Limb (tissue), 2 donors: Measurements from ENCODE around the gene GDI1.
A peak's percentile ranks its signal among the peaks of the same experiment; 100 is the strongest.

Source experiments
- DNase-seq, 2 donors: peaks; one replicate each; pipeline ENCODE4 v3.0.0-alpha.2; 2016; ENCODE audit errors: extremely low spot score in 2 of 2

GDI1 gene

DNA sequence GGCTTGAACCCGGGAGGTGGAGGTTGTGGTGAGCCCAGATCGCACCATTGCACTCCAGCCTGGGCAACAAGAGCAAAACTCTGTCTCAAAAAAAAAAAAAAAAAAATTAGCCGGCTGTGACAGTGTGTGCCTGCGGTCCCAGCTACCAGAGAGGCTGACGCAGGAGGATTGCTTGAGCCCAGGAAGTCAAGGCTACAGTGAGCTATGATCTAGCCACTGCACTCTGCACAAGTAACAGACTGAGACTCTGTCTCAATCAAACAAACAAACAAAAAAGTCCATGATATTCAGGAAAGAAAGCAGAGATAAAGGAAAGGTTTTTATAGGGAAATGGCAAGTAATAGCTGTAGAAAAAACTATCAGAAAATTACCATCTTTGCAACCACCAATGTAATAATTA, 44.2 kb downstream of the GDI1 start:
- DNase-seq: no peak

DNA sequence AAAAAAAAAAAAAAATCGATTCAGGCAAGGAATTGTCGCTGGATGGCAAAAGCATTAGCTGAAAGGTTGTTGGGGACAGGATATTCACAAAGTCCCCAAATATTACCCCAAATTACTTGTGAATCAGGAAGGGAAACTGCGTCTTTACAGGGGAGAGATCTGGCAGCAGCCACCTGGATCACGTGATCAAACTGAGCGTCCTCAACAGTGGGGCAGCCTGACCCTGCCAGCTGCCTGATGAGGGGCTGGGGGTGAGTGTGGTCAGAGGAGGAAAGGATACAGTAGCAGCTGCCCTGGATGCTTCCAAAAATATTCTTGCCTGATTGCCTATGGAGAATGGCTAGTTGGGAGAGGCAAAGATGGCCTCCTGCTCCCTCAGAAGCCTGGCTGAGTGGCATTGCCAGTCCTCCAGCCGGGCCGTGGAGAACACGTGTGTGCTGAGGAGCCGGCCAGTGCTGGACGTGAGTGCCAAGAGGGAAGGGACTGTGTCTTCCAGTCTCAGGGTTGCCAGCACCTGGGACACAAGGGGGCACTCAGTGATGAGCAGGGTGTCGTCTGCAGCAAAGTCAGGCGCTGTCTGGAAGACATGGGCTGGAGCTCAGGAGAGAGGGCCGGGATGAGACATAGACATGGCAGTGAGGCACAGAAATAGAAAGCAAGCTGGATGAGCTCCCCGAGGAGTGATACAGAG, 45.1 kb downstream of the GDI1 start:
- DNase-seq: no peak

DNA sequence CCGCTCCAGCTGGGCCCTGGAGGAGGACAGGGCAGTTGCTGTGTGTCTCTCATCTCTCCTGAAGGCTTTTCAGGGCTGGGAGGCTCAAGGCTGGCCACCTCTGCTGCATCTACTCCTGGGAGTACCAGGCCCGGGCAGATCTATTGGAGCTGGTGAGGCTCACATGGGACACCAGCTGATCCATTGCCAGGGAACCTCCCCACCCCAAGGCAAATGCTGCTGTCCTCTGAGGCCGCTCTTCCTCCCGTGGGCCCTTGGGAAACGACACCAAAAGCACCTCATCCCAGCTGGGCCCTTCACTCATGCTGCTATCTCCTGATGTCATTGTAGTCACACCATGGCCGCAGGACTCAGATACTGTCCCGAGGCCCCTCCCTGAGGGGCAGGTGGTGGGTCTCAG, 45.8 kb downstream of the GDI1 start:
- DNase-seq: no peak

DNA sequence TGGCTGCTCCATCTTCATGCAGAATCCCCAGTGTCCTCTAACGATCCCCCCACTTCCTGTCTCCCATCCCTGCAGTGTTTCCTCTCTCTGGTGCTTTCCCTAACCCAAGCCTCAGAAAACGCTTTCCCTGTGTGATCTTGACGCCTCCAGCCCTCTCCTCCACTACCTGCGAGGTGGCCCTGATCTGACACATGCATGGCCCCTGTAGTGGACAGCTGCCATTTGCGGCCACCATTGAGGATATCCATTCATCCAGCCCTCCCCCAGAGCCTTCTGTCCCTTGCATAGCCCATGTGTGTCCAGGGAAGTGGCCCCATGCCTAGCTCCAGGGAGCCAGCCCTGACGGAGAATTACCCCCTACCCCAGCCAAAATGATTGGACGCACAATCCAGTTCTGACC, 46.4 kb downstream of the GDI1 start:
- no peak for DNase-seq

DNA sequence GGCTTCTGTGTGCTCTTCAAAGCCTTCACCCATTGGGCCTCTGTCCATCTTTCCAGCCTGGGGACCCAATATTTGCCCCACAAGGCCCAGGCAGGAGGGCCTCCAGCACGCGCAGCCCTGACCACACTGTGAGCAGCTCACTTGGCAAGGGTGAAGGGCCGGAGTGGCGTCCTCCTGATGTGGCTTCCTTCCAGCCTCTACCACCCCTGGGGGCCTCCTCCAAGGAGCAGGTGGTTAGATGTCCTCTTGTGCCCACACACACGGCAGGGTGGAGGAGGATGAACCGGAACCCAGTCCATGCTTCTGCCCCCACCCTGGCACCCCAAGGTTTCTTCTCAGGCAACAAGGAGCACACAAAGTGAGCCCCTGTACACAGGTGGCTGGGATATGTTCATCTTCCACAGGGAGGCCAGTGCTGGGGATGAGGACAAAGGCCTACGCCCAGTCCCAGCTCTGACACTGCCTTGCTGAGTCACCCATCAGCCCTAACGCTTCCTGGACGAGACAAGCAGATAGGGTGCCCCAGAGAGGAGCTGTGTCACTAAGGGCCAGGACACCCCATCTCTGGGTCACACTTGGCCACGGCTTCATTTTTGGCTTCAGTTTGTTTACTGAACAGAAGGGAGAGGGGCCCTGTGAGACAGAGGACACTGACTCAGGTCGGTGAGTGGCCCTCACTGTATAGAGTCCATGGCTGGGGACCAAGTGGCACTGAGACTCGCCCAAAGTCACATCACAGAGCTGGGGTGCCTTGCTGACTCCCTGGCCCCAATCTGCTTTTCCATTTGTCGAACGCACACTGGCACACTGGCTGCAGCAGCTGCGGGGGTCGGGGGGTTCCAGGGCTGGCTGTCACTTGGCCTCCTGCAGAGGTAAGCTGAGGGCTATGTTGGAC, 47.5 kb downstream of the GDI1 start:
- no peak for DNase-seq

DNA sequence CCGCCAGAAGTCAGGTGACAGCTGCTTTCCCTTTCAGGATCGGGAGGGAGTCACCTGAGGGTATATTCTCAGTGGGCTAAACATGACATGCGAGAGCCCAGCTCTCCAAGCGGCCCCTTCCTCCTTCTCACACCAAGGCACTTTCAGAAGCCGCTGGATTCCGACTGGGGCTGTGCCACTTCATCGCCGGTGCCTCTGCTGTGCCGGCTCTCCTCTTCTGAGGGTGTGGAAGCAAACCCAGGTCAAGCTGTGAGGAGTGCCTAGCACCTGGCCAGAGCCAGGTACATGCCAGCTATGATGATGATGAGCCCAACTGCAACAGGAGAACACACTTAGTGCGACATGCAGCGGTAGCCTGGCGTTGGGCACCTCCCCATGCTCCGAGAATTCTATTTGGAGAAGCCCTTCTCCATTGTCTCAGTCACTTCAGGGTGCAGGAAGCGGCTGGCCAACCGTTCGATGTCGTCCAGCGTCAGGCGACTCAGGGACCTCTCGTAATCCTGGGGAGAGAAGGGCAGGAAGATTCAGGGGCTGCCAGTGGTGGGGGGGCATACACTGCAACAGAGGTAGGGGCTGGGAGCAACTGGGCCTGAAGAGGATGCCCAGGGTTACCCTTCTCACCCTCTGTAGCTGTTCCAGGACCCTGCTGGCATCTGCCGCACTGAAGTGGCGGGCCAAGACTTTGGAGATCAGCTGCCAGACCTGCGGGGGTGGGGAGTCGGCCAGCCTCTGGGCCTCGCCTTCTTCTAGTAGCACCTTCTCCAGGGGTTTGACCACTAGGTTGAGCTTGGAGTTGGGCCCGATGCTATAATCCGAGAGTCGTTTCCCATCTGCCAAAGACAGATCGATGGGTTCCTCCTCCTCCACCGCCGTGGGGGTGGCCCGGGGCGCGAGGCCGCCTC, 48.4 kb downstream of the GDI1 start:
- no peak for DNase-seq

DNA sequence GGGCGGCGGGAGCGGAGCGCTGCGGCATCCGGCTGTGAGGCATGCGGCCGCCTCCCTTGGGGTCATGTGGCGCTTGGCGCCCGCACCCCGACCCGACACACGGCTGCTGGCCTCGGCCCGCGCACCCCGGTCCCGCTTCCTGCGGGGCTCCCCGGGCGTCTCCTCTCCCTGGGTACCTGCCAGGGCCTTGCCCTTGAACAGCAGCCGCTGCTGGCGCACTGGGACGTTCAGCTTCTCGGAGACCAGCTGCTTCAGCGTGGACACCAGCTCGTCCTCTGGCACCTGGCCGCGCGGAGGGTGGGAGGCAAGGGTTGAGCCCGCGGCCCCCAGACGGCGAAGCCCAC, 49.1 kb downstream of the GDI1 start:
- DNase-seq: no peak

DNA sequence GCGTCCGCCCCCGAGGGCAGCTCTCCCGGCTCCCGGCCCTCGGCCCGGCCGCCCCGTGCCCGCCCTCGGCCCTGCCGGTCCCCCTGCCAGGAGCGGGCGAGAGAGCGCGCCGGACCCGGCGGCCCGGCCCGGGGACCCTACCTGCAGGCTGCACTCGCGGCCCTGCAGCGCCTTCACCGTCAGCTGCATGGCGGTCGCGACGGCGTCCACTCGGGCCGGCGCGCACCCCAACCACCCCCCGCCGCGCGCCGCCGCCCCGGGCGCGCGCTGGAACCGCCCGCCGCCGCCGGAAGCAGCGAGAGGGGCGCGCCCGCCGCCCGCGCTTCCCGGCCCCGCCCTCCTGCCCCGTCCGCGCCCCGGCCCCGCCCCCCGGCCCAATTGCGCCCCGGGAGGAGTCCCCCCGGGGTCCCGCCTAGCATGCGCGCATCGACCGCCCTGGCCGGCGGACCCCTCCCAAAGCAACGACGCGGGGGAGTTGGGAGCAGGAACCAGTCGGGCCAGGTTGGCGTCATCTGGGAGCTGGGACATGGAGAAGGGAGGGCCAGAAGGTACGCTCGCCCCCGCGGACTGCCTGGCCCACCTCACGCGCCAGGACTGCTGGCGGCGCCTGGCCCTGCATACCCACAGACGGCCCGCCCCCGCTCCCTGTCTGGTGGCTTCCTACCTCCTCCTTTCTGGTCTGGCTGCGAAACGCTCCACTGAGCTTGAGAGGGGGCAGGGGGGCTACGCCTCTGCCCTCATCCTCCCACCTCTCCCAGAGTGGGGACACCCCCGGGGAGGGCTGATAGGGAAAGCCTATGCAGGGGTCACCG, 49.6 kb downstream of the GDI1 start, which contains the start of gene UBL4A:
TSS of gene UBL4A (minus strand) at position 220 of the 812 bp plus-strand sequence. CDS start at position 189, 31 bp downstream.
- DNase-seq: peak; percentile 15 to 77

DNA sequence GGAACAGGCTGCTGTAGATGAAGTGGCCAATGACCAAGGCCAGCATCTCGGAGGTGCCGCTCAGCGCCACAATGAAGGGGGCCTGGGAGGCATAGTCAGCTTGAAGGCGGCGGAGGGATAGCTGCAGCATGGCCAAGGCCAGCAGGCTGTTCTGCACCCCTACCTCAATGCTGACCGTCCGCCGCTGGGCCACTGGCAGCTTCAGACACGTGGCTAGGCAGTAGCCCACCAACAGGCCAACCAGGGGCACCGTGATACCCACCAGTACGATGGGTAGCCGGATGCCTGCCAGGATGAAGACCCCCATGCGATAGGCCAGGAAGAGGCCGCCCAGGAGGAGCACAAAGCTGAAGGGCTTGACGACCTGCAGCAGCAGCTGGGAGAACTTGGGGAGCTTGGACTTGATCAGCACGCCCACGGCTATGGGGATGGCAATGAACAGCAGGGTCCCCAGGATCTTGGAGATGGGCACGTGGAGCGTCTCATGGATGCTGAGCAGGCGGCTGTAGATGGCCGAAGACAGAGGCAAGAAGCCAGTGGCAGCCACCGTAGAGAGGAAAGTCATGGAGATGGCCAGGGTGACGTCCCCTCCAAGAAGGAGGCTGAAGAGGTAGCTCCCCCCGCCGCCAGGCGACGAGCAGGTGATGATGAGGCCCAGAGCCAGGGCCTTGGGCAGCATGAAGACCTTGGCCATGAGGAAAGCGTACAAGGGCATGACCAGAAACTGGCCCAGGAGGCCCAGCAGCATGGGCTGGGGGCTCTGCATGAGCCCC, 50.8 kb downstream of the GDI1 start:
- no peak for DNase-seq

DNA sequence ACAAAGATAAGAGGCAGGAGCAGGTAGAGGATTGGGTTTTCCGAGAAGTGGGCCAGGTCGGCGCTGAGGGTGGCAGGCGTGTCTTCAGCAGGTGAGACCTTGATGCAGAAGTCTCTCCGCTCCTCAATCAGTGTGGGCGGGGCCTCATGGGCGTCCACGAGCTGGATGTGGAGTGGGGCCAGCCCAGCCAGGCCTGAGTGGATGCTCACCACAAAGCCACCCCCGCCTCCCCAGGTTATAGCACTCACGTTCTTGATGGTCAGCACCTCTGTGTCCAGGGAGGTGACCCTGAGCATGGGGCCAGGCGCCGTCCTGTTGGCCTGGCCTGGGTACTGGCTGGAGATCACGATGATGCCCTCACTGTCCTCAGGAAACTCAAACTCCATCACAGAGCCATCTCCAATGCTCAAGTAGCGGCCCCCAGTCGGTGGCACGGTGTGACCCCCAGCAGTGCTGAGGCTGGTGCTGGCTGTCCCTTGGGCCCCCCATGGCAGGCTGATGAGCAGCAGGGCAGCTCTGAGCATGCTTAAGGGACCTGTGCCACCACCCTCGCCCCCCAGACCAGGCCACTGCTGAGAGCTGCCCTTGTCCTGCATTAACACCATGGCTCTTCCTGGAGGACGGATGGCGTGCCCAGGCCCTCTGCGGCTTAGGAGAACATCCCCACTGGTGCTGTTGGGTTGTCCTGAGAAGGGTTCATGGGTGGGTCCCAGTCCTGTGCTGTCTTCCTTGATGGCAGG, 51.6 kb downstream of the GDI1 start:
- no peak for DNase-seq

DNA sequence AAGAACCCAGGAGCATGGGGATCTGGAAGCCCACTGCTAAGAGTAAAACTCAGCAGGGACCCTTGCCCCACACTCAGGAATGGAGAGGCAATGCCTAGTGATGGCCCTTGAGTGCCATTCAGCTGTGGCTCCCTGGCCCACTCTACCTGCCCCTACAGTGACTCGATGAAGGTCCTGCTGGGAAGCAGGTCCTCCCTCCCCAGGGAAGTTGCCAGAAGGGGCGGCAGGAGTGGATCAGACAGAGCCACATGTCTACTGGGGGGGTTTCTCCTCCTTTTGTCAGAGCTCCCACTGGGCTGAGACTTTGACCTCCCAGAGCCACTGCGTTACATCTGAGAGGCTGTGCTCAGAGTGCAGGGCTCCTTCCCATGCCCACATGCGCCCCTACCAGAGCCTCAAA, 52.2 kb downstream of the GDI1 start:
- no peak for DNase-seq

DNA sequence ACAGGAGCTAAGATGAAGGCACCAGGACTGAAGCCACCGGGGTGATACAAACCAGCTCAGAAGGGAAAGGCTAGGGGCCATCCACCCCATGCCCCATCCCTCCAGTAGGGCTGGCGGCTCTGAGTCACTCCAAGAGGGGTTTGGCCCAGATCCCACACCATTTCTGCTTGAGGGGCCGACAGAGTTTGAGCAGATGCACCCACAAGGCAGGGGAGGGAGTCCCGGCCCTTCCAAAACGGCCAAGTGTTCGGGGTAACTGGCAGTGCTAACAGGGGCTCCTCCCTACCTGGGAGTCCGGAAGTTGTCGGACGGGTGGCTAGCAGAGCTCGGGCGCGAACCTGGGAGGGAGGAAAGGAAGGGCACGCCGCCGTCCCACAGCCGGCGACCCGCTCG, 53.1 kb downstream of the GDI1 start:
- DNase-seq: no peak

DNA sequence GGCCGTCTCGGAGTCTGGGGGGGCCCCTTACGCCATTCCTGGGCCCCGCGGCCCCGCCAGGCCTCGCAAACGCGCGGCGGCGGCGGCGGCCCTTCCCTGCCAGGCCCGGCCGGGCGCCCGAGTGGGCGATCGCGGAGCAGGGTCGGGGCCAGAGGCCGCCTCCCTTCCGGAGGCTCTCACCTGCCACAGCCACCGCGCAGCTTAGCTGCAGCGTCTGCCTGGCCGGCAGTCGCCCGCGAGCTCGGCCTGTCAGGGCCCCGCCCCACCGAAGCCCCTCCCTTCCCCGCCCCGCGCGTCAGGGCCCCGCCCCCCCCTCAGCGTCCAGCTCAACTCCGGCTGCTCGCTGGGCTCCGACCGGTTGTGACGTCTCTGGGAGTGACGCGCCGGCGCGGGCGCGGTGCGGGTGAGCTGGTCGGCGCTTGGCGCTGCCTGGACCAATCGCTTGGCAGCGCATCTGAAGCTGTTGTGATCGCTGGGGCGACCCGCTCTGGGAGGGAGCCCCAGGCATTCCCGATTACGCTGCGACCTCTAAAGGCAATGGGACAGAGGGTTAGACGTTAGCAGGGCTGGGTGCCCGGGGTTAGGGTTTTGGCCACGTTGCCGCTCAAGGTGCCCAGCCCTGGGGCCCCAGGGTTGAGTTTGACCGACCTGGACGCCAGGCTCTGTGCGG, 53.6 kb downstream of the GDI1 start, which contains the start of gene SLC10A3:
TSS of gene SLC10A3 (minus strand) at position 216 of the 670 bp plus-strand sequence. CDS start 1,689 bp downstream, outside the sequence.
- peak; percentile 80 to 92 for DNase-seq
